ENCODE data around the gene CST11. TPM values are rescaled to one million over a fixed set of nuclear protein-coding genes. Genes with fewer than 3 reads are reported as not detected.

Gene CST11
- total RNA-seq, 1 donor from 2014 or later, result not detected

DNA sequence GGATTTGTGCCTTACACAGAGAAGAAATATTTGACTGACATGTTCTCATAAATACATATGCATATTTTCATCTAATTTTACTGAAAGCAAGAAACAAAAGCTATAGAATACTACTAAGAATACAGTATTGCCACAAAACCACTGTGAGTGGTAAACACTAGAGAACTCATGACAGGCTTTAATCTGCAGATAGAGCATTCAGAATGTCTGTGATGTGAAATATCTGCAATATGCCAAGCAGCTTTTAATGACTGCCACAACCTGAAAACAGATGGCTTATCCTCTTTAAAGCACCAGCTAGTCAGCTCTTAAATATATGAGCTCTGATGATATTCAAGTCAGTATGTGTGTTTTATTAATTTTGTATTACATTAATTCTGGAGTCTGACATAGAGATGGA lies 34.8 kb downstream of the CST11 start:
- Histone ChIP-seq H3K36me3 (no peaks in the 10 kb centered on the region), H3K4me3 (no peak overlapping the region), H3K27ac (no peak overlapping the region), H3K9me3 (no peaks in the 10 kb centered on the region), H3K4me1 (peaks cover 0 to 6% of the 10 kb centered on the region in 2 donors), H3K27me3 (no peaks in the 10 kb centered on the region)
- TF ChIP-seq, protein P1, sequence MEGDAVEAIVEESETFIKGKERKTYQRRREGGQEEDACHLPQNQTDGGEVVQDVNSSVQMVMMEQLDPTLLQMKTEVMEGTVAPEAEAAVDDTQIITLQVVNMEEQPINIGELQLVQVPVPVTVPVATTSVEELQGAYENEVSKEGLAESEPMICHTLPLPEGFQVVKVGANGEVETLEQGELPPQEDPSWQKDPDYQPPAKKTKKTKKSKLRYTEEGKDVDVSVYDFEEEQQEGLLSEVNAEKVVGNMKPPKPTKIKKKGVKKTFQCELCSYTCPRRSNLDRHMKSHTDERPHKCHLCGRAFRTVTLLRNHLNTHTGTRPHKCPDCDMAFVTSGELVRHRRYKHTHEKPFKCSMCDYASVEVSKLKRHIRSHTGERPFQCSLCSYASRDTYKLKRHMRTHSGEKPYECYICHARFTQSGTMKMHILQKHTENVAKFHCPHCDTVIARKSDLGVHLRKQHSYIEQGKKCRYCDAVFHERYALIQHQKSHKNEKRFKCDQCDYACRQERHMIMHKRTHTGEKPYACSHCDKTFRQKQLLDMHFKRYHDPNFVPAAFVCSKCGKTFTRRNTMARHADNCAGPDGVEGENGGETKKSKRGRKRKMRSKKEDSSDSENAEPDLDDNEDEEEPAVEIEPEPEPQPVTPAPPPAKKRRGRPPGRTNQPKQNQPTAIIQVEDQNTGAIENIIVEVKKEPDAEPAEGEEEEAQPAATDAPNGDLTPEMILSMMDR (IDR thresholded peaks at IDR 0.05), result no peak
- intact Hi-C loops (cut with DNase I), result no loop called here
- no peak for DNase-seq (ENCODE audit: low spot score in 2 of 2)

GRCh38 chr20:23415959-23416583 lies 36.6 kb downstream of the CST11 start:
- no peak for DNase-seq (ENCODE audit: low spot score in 2 of 2)
- TF ChIP-seq, protein P1 (IDR thresholded peaks at IDR 0.05), result no peak
- intact Hi-C loops (cut with DNase I), result no loop called here
- Histone ChIP-seq H3K4me1 (peaks cover 0 to 6% of the 10 kb centered on the region in 2 donors), H3K9me3 (no peaks in the 10 kb centered on the region), H3K27me3 (no peaks in the 10 kb centered on the region), H3K27ac (no peak overlapping the region), H3K36me3 (no peaks in the 10 kb centered on the region), H3K4me3 (no peak overlapping the region)

GRCh38 chr20:23415555-23415954 lies 37.1 kb downstream of the CST11 start:
- DNase-seq (ENCODE audit: low spot score in 2 of 2), result no peak
- TF ChIP-seq, protein P1 (IDR thresholded peaks at IDR 0.05), result no peak
- Histone ChIP-seq H3K27me3 (no peaks in the 10 kb centered on the region), H3K36me3 (no peaks in the 10 kb centered on the region), H3K4me3 (no peak overlapping the region), H3K27ac (no peak overlapping the region), H3K4me1 (peaks cover 0 to 6% of the 10 kb centered on the region in 2 donors), H3K9me3 (no peaks in the 10 kb centered on the region)
- intact Hi-C loops (cut with DNase I), result no loop called here

GRCh38 chr20:23414526-23415188 lies 38.0 kb downstream of the CST11 start:
- TF ChIP-seq, protein P1 (IDR thresholded peaks at IDR 0.05), result no peak
- peaks cover 0 to 4% of the 10 kb centered on the region in 2 donors for H3K4me1 ChIP-seq
- DNase-seq (ENCODE audit: low spot score in 2 of 2), result no peak
- no peaks in the 10 kb centered on the region for H3K36me3 ChIP-seq
- no peak overlapping the region for H3K27ac ChIP-seq
- H3K27me3 ChIP-seq, result no peaks in the 10 kb centered on the region
- H3K4me3 ChIP-seq, result no peak overlapping the region
- no peaks in the 10 kb centered on the region for H3K9me3 ChIP-seq
- intact Hi-C loops (cut with DNase I), result no loop called here

DNA sequence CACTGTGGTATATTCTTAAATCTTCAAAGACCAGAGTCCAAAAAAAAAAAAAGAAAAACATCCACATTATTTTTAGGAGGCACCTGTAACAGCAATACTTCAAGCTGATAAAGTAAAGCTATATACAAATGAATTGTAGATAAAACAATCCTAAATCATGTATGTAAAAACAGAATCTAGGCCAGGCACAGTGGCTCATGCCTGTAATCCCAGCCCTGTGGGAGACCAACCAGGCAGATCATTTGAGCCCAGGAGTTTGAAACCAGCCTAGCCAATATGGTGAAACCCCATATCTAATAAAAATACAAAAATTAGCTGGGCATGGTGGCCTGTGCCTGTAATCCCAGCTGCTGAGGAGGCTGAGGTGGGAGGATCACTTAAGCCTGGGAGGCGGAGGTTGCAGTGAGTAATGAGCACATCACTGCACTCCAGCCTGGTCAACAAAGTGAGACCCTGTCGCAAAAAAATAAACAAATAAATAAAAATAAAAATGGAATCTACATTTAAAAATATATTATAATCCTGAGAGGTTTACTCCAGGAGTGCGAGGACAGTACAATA lies 38.7 kb downstream of the CST11 start:
- Histone ChIP-seq H3K36me3 (no peaks in the 10 kb centered on the region), H3K27me3 (no peaks in the 10 kb centered on the region), H3K27ac (no peak overlapping the region), H3K9me3 (no peaks in the 10 kb centered on the region), H3K4me3 (no peak overlapping the region), H3K4me1 (no peaks in the 10 kb centered on the region)
- DNase-seq (ENCODE audit: low spot score in 2 of 2), result no peak
- intact Hi-C loops (cut with DNase I), result no loop called here
- TF ChIP-seq, protein P1 (IDR thresholded peaks at IDR 0.05), result no peak

Measured in ascending aorta (tissue), 2 donors.